ENCODE measurements around the gene SCYL2.

The SCYL2 gene

DNA sequence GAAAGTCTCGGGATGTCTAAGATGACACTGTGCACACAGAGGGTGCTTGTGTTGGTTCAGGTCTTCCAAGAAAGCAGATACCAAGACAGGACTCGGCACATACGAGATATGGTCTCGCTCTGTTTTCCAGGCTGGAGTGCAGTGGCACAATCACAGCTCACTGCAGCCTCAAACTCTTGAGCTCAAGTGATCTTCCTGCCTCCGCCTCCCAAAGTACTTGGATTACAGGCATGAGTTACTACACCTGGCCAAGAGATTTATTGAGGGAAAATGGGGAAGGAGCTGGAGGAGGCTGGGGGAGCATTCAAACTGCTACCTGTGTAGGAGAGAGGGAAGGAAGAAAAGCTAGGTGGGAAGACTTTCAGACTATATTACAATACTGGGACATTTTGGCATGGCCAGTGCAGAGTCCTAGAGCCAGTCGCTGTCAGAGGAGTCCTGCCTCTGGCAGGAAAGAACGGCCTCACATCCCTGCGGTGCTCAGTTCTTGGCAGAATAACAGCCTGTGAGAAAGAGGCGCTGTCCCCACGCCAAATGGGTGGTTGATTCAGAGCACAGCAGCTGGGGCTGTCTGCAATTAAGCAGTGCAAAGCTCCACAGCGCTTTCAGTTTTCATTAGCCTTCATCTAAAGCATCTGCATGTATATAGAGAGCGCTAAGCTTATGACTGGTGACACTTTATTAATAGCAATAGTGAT lies 108.2 kb downstream of the SCYL2 start:
- no peak for DNase-seq (ENCODE audit: low read depth)

GRCh38 chr12:100376161-100376560 lies 109.2 kb downstream of the SCYL2 start:
- no peak for DNase-seq (ENCODE audit: low read depth)

DNA sequence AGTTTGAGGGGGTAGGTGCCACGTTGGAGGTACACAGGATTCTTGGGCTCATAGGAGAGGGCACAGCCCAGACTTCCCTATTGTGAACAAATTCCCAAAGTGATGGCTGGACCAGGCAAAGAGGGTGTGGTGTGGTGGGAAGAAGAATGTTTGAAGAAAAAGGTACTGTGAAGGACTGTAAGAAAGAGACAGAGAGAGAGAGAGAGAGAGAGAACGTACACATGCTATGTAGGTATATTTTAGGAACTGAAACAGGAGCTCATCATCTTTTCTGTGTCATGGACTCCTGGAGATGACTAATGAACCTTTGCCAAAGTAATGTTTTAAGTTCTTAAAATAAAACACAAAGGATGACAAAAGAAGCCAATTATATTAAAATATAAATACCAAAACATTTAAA lies 114.4 kb downstream of the SCYL2 start:
- no peak for DNase-seq (ENCODE audit: low read depth)

GRCh38 chr12:100382338-100382737 lies 115.4 kb downstream of the SCYL2 start:
- DNase-seq (ENCODE audit: low read depth), result no peak

DNA sequence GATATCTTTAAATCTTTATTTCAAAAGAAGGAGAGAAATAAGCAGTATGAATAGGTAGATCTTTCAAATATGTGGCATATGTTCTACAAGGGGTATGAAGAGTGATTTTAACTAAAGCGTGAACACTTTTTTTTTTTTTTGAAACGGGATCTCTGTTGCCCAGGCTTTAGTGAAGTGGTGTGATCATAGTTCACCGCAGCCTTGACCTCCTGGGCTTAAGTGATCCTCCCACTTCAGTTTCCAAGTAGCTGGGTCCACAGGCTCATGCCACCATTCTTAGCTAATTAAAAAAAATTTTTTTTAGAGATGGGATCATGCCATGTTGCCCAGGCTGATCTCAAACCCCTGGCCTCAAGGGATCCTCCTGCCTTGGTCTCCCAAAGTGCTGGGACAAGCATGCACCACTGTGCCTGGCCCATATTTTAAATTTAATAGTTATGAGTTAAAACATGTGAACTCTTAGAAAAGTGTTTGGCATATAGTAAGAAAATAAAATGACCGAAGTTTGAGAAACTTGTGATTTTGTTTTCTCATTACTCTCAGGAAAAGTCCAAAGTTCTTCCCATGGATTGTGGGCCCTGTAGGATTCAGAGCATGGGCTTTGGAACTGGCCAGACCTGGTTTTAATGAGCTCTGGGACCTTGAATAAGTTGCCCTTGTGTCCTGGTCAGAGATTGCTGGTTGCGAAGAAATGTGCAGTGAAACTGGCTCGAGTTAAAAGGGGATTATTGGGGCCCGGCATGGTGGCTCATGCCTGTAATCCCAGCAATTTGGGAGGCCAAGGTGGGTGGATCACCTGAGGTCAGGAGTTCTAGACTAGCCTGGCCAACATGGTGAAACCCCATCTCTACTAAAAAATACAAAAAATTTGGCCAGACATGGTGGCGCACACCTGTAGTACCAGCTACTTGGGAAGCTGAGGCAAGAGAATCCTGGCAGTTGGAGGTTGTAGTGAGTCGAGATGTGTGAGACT lies 116.9 kb downstream of the SCYL2 start:
- DNase-seq (ENCODE audit: low read depth), result no peak

GRCh38 chr12:100384559-100384935 lies 117.6 kb downstream of the SCYL2 start:
- no peak for DNase-seq (ENCODE audit: low read depth)

DNA sequence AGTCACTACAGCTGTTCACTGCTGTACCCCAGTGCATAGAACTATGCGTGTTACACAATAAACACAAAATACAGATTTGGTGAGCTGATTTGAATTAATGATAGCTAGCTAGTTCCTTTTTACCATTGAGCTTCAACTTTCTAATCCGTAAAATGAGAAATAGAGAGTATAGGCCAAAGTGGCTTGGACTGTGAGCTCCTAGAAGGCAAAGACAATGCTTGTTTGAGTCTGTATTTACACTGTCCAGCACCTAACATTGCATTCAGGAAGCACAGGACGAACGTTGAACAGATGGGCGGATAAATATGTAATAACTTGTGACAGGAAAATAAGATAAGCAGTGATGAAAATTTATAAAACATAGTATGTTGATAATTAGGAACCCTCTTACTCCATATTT lies 121.4 kb downstream of the SCYL2 start:
- no peak for DNase-seq (ENCODE audit: low read depth)

Data from HS-27A (cell line).